Measurements from ENCODE around the gene SPAM1.

GRCh38 chr7:123975084-123975483 lies 50.0 kb downstream of the SPAM1 start:
- TF ChIP-seq CTCF (IDR thresholded peaks at IDR 0.05) (no peak), TEAD4 (CRISPR knock-in tag; IDR thresholded peaks at IDR 0.05) (no peak)

Data from WTC11 (cell line).